H9 (cell line): ENCODE results near the gene CDK14. TPM values are rescaled to one million over a fixed set of nuclear protein-coding genes. Genes with fewer than 3 reads are reported as not detected.

Experiments used
- DNase-seq: peaks from one replicate; pipeline ENCODE4 v3.0.0-alpha.2; 2017
- H2AFZ ChIP-seq: one replicate; pipeline ENCODE4 v1.6.1; 2013; ENCODE audit warnings: mild to moderate bottlenecking, low read length, control low read depth, moderate library complexity
- H2AK5ac ChIP-seq: 2 replicates; pipeline ENCODE4 v1.6.1; 2013; ENCODE audit warnings: low read length, control low read depth, mixed read lengths; ENCODE audit not compliant: insufficient read length
- H2BK120ac ChIP-seq: one replicate; pipeline ENCODE4 v1.6.1; 2013; ENCODE audit warnings: low read depth, mild to moderate bottlenecking, low read length, control low read depth, inconsistent platforms; ENCODE audit not compliant: poor library complexity, severe bottlenecking
- H2BK12ac ChIP-seq: 2 replicates; pipeline ENCODE4 v1.6.1; 2013; ENCODE audit warnings: low read length, control low read depth, mixed read lengths, low read depth; ENCODE audit not compliant: insufficient read length
- H2BK15ac ChIP-seq: 2 replicates; pipeline ENCODE4 v1.6.1; 2013; ENCODE audit warnings: low read depth, low read length, control low read depth
- H2BK20ac ChIP-seq: one replicate; pipeline ENCODE4 v1.6.1; 2013; ENCODE audit warnings: low read depth, mild to moderate bottlenecking, low read length, control low read depth, inconsistent platforms; ENCODE audit not compliant: poor library complexity, severe bottlenecking
- H2BK5ac ChIP-seq: 2 replicates; pipeline ENCODE4 v1.6.1; 2013; ENCODE audit warnings: low read length, control low read depth, mixed read lengths; ENCODE audit not compliant: insufficient read length
- H3K14ac ChIP-seq: 2 replicates; pipeline ENCODE4 v1.6.1; 2013; ENCODE audit warnings: low read length, control low read depth; ENCODE audit not compliant: insufficient read depth
- H3K18ac ChIP-seq: 2 replicates; pipeline ENCODE4 v1.6.1; 2013; ENCODE audit warnings: low read depth, mild to moderate bottlenecking, mixed read lengths, low read length, control low read depth; ENCODE audit not compliant: insufficient read length
- H3K23ac ChIP-seq: 2 replicates; pipeline ENCODE4 v1.6.1; 2013; ENCODE audit warnings: low read length, control low read depth, mixed read lengths, low read depth; ENCODE audit not compliant: insufficient read length
- H3K23me2 ChIP-seq: 2 replicates; pipeline ENCODE4 v1.6.1; 2013; ENCODE audit warnings: low read depth, mild to moderate bottlenecking, mixed read lengths, low read length, control low read depth; ENCODE audit not compliant: insufficient read length, poor library complexity, severe bottlenecking
- H3K27ac ChIP-seq: 2 replicates; pipeline ENCODE4 v1.5.1; 2013; ENCODE audit warnings: low read length, control low read depth, mixed read lengths, low read depth; ENCODE audit not compliant: insufficient read length
- H3K27me3 ChIP-seq: 2 replicates; pipeline ENCODE4 v1.6.1; 2013; ENCODE audit warnings: low read length, control low read depth, inconsistent platforms; ENCODE audit not compliant: insufficient read depth
- H3K4ac ChIP-seq: 2 replicates; pipeline ENCODE4 v1.6.1; 2013; ENCODE audit warnings: low read depth, mild to moderate bottlenecking, control low read depth, inconsistent platforms, low read length, moderate library complexity
- H3K4me1 ChIP-seq: 2 replicates; pipeline ENCODE4 v1.6.1; 2013; ENCODE audit warnings: low read length, control low read depth, inconsistent platforms; ENCODE audit not compliant: insufficient read depth
- H3K4me2 ChIP-seq: 2 replicates; pipeline ENCODE4 v1.6.1; 2013; ENCODE audit warnings: low read length, control low read depth, mixed read lengths; ENCODE audit not compliant: insufficient read length, insufficient read depth
- H3K56ac ChIP-seq: 2 replicates; pipeline ENCODE4 v1.6.1; 2013; ENCODE audit warnings: low read depth, mild to moderate bottlenecking, mixed read lengths, low read length, control low read depth; ENCODE audit not compliant: insufficient read length
- H3K79me1 ChIP-seq: 2 replicates; pipeline ENCODE4 v1.6.1; 2013; ENCODE audit warnings: low read depth, mild to moderate bottlenecking, moderate library complexity, low read length, control low read depth, inconsistent platforms; ENCODE audit not compliant: insufficient read depth, poor library complexity, severe bottlenecking
- H3K79me2 ChIP-seq: 2 replicates; pipeline ENCODE4 v1.6.1; 2013; ENCODE audit warnings: low read length, control low read depth, inconsistent platforms; ENCODE audit not compliant: insufficient read depth
- H3K9ac ChIP-seq: 2 replicates; pipeline ENCODE4 v1.6.1; 2013; ENCODE audit warnings: low read length, control low read depth, mixed read lengths; ENCODE audit not compliant: insufficient read length; ENCODE audit errors: extremely low read depth
- H3K9me3 ChIP-seq: one replicate; pipeline ENCODE4 v1.6.1; 2013; ENCODE audit warnings: low read depth, low read length, inconsistent platforms; ENCODE audit not compliant: control insufficient read depth
- H3T11ph ChIP-seq: one replicate; pipeline ENCODE4 v1.6.1; 2013; ENCODE audit warnings: mild to moderate bottlenecking, low read length, control low read depth, inconsistent platforms
- H4K20me1 ChIP-seq: one replicate; pipeline ENCODE4 v1.6.1; 2013; ENCODE audit not compliant: control insufficient read depth, insufficient read length, insufficient read depth
- H4K5ac ChIP-seq: 2 replicates; pipeline ENCODE4 v1.6.1; 2013; ENCODE audit warnings: low read depth, mild to moderate bottlenecking, mixed read lengths, low read length, control low read depth; ENCODE audit not compliant: insufficient read length
- H4K8ac ChIP-seq: replicated peaks from 2 replicates; pipeline ENCODE4 v1.6.1; 2013; ENCODE audit warnings: low read length, control low read depth, mixed read lengths, low read depth; ENCODE audit not compliant: insufficient read length
- H4K91ac ChIP-seq: 2 replicates; pipeline ENCODE4 v1.6.1; 2013; ENCODE audit warnings: low read depth, mild to moderate bottlenecking, moderate library complexity, mixed read lengths, low read length, control low read depth; ENCODE audit not compliant: insufficient read length
- H3K27ac Mint-ChIP-seq, 3 experiments: 2 replicates in 2 of 3; 3 replicates in 1 of 3; pipeline ENCODE4 v1.8.0; 2020 to 2021; ENCODE audit warnings: mixed read lengths in 3 of 3, mild to moderate bottlenecking in 1 of 3, moderate library complexity in 1 of 3
- H3K27me3 Mint-ChIP-seq: 2 replicates; pipeline ENCODE4 v1.8.0; 2021; ENCODE audit warnings: low read depth, mild to moderate bottlenecking, moderate library complexity, mixed read lengths
- H3K36me3 Mint-ChIP-seq, 3 experiments: 2 replicates in 2 of 3; 3 replicates in 1 of 3; pipeline ENCODE4 v1.8.0; 2020 to 2021; ENCODE audit warnings: low read depth in 3 of 3, mixed read lengths in 3 of 3; ENCODE audit not compliant: insufficient read depth in 1 of 3
- H3K4me1 Mint-ChIP-seq, 2 experiments: 2 replicates each; pipeline ENCODE4 v1.8.0; 2020; ENCODE audit warnings: mixed read lengths in 2 of 2
- H3K4me3 Mint-ChIP-seq, 2 experiments: 2 replicates in 1 of 2; 3 replicates in 1 of 2; pipeline ENCODE4 v1.8.0; 2020 to 2021; ENCODE audit warnings: mild to moderate bottlenecking in 2 of 2, mixed read lengths in 2 of 2, moderate library complexity in 1 of 2
- H3K9me3 Mint-ChIP-seq, 2 experiments: 2 replicates in 1 of 2; 3 replicates in 1 of 2; pipeline ENCODE4 v1.8.0; 2020; ENCODE audit warnings: mild to moderate bottlenecking in 2 of 2, mixed read lengths in 2 of 2, moderate library complexity in 1 of 2
- CTCF ChIP-seq: fragments of 200-600 bp; sonication (generic); conservative IDR thresholded peaks from 3 replicates; pipeline ENCODE4 v1.8.0; 2021; ENCODE audit warnings: antibody characterized with exemption, mild to moderate bottlenecking
- WGBS: extraction: QIAGEN DNeasy Blood & Tissue Kit; methylation state at CpG from one replicate; pipeline ENCODE4 v1.1.7; 2013; ENCODE audit warnings: missing lambda C conversion rate, low lambda C conversion rate, mixed read lengths; ENCODE audit not compliant: insufficient read length; ENCODE audit errors: extremely low coverage; 5-methylcytosine and 5-hydroxymethylcytosine counted together
- total RNA-seq: library from RNA; stranded (reverse); gene quantifications from 2 replicates; pipeline ENCODE4 v1.2.1, GENCODE V29; 2021

Gene CDK14
- total RNA-seq, 1 experiment from 2014 or later = 23.9 TPM

- Histone ChIP-seq H3K56ac (no peak overlapping the region), H2BK20ac (no peak overlapping the region), H4K20me1 (no peaks in the 10 kb centered on the region), H3K79me2 (no peaks in the 10 kb centered on the region), H3K23ac (no peak overlapping the region), H3K4ac (no peak overlapping the region), H3K79me1 (no peaks in the 10 kb centered on the region), H3K23me2 (no peaks in the 10 kb centered on the region), H2BK12ac (no peak overlapping the region), H2BK120ac (no peak overlapping the region), H3T11ph (no peak overlapping the region), H4K5ac (no peak overlapping the region), H2BK15ac (no peak overlapping the region), H2BK5ac (no peak overlapping the region), H3K9ac (no peak overlapping the region), H3K14ac (no peak overlapping the region), H4K8ac (no peak overlapping the region), H3K27ac (no peak overlapping the region), H3K4me2 (no peak overlapping the region), H3K4me1 (no peaks in the 10 kb centered on the region), H3K9me3 (no peaks in the 10 kb centered on the region), H2AK5ac (no peak overlapping the region), H2AFZ (no peak overlapping the region), H3K18ac (no peak overlapping the region), H3K27me3 (no peaks in the 10 kb centered on the region), H4K91ac (no peak overlapping the region)
- no peak for TF ChIP-seq CTCF
- peaks cover 6 to 8% of the 10 kb centered on the region in 2 experiments for H3K4me1 Mint-ChIP-seq
- no peak overlapping the region for H3K4me3 Mint-ChIP-seq
- H3K27me3 Mint-ChIP-seq = no peaks in the 10 kb centered on the region
- no peaks in the 10 kb centered on the region for H3K36me3 Mint-ChIP-seq
- no peaks in the 10 kb centered on the region for H3K9me3 Mint-ChIP-seq
- no peak overlapping the region for H3K27ac Mint-ChIP-seq
- no peak for DNase-seq
- no CpG with 5 or more reads among the region's 7 CpGs for WGBS
These were observed 494.6 kb downstream of the CDK14 start for GRCh38 chr7:91090684-91091083.
